GM18519 (cell line): ENCODE measurements around the gene NHLRC2.
"Not testable (repeated sequence)": the region's sequence is repeated elsewhere in the genome, so short reads cannot be mapped to it uniquely, and the experiment has no call there.

Experiments used
- ATAC-seq: cut with Tn5 transposase; IDR thresholded peaks from one replicate; pipeline ENCODE4 v1.9.1; 2021; ENCODE audit warnings: mild to moderate bottlenecking, moderate library complexity; ENCODE audit not compliant: unreplicated experiment, low FRiP score

The NHLRC2 gene

DNA sequence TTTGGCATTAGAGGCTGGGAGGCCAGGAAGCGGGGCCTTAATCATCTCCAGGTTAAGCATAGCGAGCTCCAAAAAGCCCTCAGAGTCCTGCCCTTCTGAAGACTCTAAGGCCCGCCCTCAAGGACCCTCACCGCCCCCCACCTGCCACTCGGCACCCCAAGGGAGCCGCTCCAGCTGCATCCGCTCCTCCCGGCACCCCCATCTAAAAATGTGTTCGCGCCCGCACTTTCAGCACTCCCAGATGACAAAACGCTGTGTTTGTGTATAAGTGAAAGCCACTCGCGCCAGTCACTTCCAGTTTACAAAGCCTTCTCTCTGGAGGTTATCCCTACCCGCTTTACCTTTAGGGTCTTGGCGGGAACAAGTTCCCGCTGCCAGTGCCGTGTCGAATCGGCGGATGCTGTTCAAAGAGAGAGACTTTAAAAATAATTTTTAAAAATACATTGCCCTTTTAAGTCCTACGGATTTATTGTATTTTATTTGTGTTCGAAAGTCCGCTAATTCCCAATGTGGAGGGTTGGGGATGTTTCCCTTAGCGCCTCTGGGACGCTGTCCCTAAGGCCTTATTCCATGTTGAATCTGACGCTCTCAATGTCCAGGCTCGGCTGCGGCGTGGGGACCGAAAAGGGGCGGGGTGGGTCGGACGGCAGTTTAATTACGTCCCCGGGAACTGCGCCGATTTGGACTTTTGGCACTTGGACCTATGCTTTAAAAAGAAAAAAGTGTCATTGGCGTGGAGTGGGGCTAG, at the start of gene NHLRC2, which contains the start of gene DCLRE1A:
Gene NHLRC2 (plus strand): TSS at position 649 of the 748 bp plus-strand sequence. CDS start 212 bp downstream, outside the sequence.
Gene DCLRE1A (minus strand): TSS at position 70 of the 748 bp plus-strand sequence. CDS start 900 bp downstream, outside the sequence.
- no peak for ATAC-seq

GRCh38 chr10:113806503-113806902, 48.0 kb upstream of the NHLRC2 start:
- ATAC-seq, result no peak

DNA sequence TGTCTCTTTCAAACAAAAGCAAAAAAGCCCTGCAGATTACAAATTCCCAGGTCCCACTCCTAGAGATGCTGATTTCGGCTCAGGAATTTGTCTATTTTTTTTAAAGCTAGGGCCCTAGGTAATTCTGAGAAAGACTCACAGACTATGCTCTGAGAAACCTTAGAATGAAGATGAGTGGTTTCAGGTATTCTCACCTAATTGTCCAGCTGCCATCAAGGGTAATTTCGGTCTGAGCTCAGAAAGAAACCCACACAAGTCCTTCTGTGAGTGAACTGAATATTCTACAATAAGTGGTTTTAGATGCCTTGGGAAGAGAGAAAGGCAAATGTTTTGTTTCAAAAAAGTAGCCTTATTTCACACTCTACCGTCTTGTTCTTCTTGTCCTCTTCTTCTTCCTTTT, 46.3 kb upstream of the NHLRC2 start:
- ATAC-seq, result no peak

- not testable (repeated sequence) for ATAC-seq
Measured at GRCh38 chr10:113814700-113815099, 39.8 kb upstream of the NHLRC2 start.

- ATAC-seq, result no peak
Measured at GRCh38 chr10:113819989-113820388, 34.5 kb upstream of the NHLRC2 start.

DNA sequence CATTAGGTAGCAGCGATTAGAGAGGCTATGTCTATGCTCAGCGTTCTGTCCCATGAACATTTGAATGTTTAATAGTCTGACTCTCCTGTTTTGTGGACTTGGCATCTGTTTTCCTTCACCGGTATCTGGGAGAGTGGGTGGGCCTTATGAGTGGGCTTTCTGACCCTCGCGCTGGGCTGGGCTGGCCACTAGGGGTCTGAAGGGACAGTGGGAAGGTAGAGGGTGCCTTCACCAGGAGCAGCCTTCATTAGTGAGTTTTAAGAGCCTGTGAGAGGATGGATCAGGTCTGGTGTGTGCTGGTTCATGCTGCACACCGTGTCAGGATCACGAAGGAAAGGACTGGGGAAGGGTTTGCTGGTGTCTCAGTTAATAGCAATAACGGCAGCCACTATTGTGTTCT, 34.0 kb upstream of the NHLRC2 start:
- ATAC-seq, result no peak

GRCh38 chr10:113821306-113821705, 33.2 kb upstream of the NHLRC2 start:
- not testable (repeated sequence) for ATAC-seq

- ATAC-seq, result no peak
Measured at GRCh38 chr10:113822174-113822573, 32.3 kb upstream of the NHLRC2 start.

GRCh38 chr10:113823389-113823788, 31.1 kb upstream of the NHLRC2 start:
- no peak for ATAC-seq

GRCh38 chr10:113825791-113826190, 28.7 kb upstream of the NHLRC2 start:
- ATAC-seq, result no peak

- not testable (repeated sequence) for ATAC-seq
Measured at GRCh38 chr10:113828567-113828966, 25.9 kb upstream of the NHLRC2 start.

GRCh38 chr10:113842171-113842570, 12.3 kb upstream of the NHLRC2 start:
- ATAC-seq, result no peak

DNA sequence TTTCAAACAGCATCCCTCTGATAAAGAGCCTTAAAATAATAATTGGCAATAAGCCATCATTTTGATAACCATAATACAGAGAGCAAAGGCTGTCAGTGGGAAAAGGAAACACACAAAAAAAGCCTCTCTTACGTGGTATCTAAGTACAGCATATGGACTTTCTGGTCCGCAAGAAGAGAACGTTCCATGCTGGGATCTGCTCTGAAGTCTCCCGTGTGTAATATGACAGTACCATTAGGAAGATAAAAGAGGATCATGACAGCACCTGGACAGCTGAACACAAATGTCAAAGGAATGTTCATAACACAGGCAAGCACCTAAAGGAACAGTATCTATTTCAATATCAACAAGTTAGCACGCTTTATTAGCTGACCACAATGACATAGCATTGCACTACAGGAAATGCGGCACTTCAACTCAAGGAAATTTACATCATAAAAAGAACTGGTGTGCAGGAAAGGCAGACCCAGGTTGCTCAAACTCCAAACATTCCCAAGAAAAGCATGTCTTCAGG, 10.4 kb upstream of the NHLRC2 start:
- no peak for ATAC-seq

GRCh38 chr10:113846036-113846435, 8.4 kb upstream of the NHLRC2 start:
- no peak for ATAC-seq

DNA sequence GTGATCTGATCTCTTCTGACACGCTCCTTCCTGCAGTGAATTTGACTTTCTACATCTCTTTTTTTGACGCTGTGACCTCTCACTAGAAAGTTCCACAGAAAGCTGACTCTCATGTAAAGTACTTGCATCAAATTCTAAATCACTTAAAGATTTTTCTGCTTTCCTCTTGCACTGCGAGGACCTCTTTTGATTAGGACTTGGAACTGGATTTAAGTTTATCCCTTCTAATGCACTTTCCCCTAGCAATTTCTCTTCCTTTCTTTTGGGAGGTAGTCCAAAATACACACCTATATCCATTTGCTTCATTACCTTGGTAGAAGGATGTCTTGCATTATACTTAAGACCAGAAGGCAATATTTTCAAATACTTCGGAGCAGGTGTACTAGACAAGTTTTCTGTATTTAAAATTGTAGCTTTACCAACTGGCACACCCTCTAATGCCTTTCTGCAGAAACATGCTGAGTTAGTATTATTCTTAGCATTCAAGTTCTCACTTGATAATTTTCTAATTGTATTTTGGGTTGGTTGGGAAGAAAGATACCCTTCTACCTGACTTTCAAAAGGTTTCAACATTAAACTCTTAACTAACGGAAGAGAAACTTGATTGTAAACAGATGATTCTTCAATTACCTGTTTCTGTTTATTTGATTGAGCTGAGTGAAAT, 5.2 kb upstream of the NHLRC2 start:
- ATAC-seq, result no peak

GRCh38 chr10:113849946-113850345, 4.5 kb upstream of the NHLRC2 start:
- no peak for ATAC-seq

DNA sequence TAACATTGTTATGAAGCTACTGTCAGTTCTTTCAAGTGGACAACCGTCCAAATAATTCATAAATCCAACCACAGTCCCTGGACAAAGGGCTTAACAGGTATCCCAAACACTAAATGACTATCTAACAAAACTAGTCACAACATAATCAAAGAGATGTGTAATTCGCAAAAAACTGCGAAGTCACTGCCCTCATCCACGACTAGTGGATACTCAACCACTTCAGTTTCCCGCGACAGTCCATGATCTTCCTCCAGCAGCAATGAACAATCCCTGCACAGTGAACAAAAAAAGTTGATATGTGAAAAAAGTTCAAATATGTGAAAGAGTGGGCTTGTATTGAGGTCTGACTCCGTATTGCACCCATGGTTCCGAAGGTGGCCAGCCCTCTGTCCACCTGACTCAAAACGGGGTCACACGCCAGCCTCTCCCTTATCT, 866 bp upstream of the NHLRC2 start:
- no peak for ATAC-seq

DNA sequence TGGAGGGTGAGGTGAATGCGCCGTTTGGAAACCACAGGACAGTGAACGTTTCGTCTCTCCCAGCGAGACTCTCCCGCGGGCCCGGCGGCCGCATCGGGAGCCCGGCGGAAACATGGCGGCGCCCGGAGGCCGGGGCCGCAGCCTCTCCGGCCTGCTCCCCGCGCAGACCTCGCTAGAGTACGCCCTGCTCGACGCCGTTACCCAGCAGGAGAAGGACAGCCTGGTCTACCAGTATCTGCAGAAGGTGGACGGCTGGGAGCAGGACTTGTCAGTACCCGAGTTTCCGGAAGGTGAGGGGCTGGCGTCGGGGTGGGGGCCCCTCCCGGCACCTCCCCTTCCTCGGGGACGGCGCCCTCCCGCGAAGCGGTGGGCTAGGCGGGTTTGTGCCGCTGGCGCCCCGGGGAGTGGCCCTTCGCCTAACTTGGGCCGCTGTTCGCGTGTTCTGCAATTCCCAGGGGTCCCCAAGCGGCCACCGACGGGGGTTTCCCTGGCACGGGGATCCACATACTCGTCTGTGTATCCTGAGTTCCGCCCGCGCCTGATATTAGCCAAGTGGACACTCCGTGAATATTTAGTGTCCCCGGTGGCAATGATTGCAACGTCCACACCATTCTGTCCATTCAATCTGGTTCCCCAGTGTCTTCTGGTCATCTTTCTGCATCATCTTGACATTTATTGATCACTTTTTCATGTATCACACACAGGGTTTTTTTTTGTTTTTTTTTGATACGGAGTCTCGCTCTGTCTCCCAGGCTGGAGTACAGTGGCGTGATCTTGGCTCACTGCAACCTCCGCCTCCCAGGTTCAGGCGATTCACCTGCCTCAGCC, 514 bp downstream of the NHLRC2 start:
- no peak for ATAC-seq

DNA sequence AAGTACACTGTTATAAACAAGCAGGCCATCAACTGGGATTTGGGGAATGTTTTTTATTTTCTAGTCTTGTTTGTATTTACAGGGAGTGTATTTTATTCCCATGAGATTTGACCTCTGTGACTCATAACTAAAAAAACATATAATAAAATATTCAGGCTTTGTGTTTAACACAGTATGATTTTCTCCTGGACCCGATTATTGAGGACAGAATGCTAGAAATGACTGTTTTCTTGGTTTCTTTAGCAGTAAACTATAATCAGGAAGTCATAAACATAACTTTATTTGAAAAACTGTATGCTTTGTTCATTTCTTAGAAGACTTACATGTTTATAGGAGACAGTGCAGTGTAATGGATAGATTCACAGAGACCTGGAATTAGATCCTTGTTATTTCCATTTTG, 2.1 kb downstream of the NHLRC2 start:
- no peak for ATAC-seq

GRCh38 chr10:113857210-113857609, 2.7 kb downstream of the NHLRC2 start:
- no peak for ATAC-seq

- no peak for ATAC-seq
Measured at GRCh38 chr10:113858541-113858940, 4.1 kb downstream of the NHLRC2 start.
